HepG2 (cell line): Measurements from ENCODE around the gene IKZF2.

Source experiments
- CREB1 ChIP-seq, 2 experiments: fragments of 450-650 bp in 1 of 2; IDR thresholded peaks; 2 replicates each; pipeline ENCODE4 v1.6.1; 2016 to 2017; ENCODE audit warnings: control low read depth in 1 of 2, mild to moderate bottlenecking in 1 of 2, missing compliant biosample characterization in 1 of 2, missing genetic modification characterization in 1 of 2
- CTCF ChIP-seq: sonication (generic); formaldehyde crosslinking; IDR thresholded peaks from 2 replicates; pipeline ENCODE4 v1.5.0; 2020; ENCODE audit warnings: mild to moderate bottlenecking, missing genetic modification reagents, moderate library complexity
- ELF4 ChIP-seq: sonication (generic); formaldehyde crosslinking; IDR thresholded peaks from 2 replicates; pipeline ENCODE4 v1.5.0; 2020; ENCODE audit warnings: missing genetic modification reagents, mild to moderate bottlenecking, moderate library complexity, borderline replicate concordance
- GATA4 ChIP-seq: sonication (generic); IDR thresholded peaks from 2 replicates; pipeline ENCODE4 v1.6.1; 2016; ENCODE audit warnings: antibody characterized with exemption, low read depth, borderline replicate concordance
- MAFG ChIP-seq: sonication (generic); formaldehyde crosslinking; IDR thresholded peaks from 2 replicates; pipeline ENCODE4 v1.5.1; 2020; ENCODE audit warnings: mild to moderate bottlenecking, missing genetic modification reagents
- MTA1 ChIP-seq: sonication (generic); formaldehyde crosslinking; IDR thresholded peaks from 2 replicates; pipeline ENCODE4 v1.4.0; 2020; ENCODE audit warnings: missing genetic modification reagents, mild to moderate bottlenecking, borderline replicate concordance
- NR2C2 ChIP-seq: sonication (generic); formaldehyde crosslinking; IDR thresholded peaks from 2 replicates; pipeline ENCODE4 v1.4.0; 2020; ENCODE audit warnings: missing genetic modification reagents, mild to moderate bottlenecking, moderate library complexity, borderline replicate concordance
- PBX3 ChIP-seq: sonication (generic); formaldehyde crosslinking; IDR thresholded peaks from 2 replicates; pipeline ENCODE4 v1.8.1; 2023; ENCODE audit warnings: missing genetic modification reagents, inconsistent platforms, borderline replicate concordance
- TAF1 ChIP-seq: sonication (generic); formaldehyde crosslinking; IDR thresholded peaks from 2 replicates; pipeline ENCODE4 v1.4.0; 2020; ENCODE audit warnings: missing genetic modification reagents
- ZNF335 ChIP-seq: sonication (generic); formaldehyde crosslinking; IDR thresholded peaks from 2 replicates; pipeline ENCODE4 v1.4.0; 2020; ENCODE audit warnings: missing genetic modification reagents
- ZNF407 ChIP-seq: sonication (generic); formaldehyde crosslinking; IDR thresholded peaks from one replicate; pipeline ENCODE4 v1.5.1; 2020; ENCODE audit warnings: mild to moderate bottlenecking, missing genetic modification reagents; ENCODE audit errors: not compliant biosample characterization
- TF ChIP-seq, protein P1 (sequence below): sonication (generic); formaldehyde crosslinking; IDR thresholded peaks from 2 replicates; pipeline ENCODE4 v1.4.0; 2020; ENCODE audit warnings: missing genetic modification reagents

- TF ChIP-seq ZNF335 (CRISPR knock-in tag): no peak
- no peak for TF ChIP-seq CREB1 (IDR thresholded peaks at IDR 0.05)
- TF ChIP-seq CREB1 (CRISPR knock-in tag; IDR thresholded peaks at IDR 0.05): no peak
- no peak for TF ChIP-seq CTCF (CRISPR knock-in tag)
- no peak for TF ChIP-seq GATA4
- TF ChIP-seq MAFG: no peak
- TF ChIP-seq ELF4: no peak
- TF ChIP-seq ZNF407 (CRISPR knock-in tag): no peak
- TF ChIP-seq PBX3 (CRISPR knock-in tag): no peak
- TF ChIP-seq TAF1: no peak
- no peak for TF ChIP-seq NR2C2
- TF ChIP-seq, protein P1, sequence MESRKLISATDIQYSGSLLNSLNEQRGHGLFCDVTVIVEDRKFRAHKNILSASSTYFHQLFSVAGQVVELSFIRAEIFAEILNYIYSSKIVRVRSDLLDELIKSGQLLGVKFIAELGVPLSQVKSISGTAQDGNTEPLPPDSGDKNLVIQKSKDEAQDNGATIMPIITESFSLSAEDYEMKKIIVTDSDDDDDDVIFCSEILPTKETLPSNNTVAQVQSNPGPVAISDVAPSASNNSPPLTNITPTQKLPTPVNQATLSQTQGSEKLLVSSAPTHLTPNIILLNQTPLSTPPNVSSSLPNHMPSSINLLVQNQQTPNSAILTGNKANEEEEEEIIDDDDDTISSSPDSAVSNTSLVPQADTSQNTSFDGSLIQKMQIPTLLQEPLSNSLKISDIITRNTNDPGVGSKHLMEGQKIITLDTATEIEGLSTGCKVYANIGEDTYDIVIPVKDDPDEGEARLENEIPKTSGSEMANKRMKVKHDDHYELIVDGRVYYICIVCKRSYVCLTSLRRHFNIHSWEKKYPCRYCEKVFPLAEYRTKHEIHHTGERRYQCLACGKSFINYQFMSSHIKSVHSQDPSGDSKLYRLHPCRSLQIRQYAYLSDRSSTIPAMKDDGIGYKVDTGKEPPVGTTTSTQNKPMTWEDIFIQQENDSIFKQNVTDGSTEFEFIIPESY (CRISPR knock-in tag): no peak
- no peak for TF ChIP-seq MTA1 (CRISPR knock-in tag)
Measured at GRCh38 chr2:213066443-213066743, 85.0 kb downstream of the IKZF2 start.
